Small intestine (tissue), 7 donors: Measurements from ENCODE around the gene KRT20. TPM values are rescaled to one million over a fixed set of nuclear protein-coding genes. Genes with fewer than 3 reads are reported as not detected.

Experiments used
- DNase-seq, 2 donors: peaks; one replicate each; pipeline versions ENCODE4 v3.0.0 to v3.0.0-alpha.2; 2013
- FAIRE-seq: peaks from 2 replicates; lab custom pipeline; 2012; peaks lifted over from hg19 to GRCh38; lab: Jason Lieb, UNC
- H3K27ac ChIP-seq, 3 donors: one replicate each; pipeline ENCODE4 v1.5.1; 2013; ENCODE audit warnings: low read length in 2 of 3, mild to moderate bottlenecking in 2 of 3, control low read depth in 1 of 3, inconsistent platforms in 1 of 3, low read depth in 1 of 3, moderate library complexity in 1 of 3
- H3K27me3 ChIP-seq, 3 donors: one replicate each; pipeline ENCODE4 v1.6.1; 2013; ENCODE audit warnings: low read length in 3 of 3, inconsistent platforms in 1 of 3; ENCODE audit not compliant: control insufficient read depth in 3 of 3, insufficient read depth in 3 of 3
- H3K36me3 ChIP-seq, 3 donors: one replicate each; pipeline ENCODE4 v1.6.1; 2013; ENCODE audit warnings: low read length in 3 of 3, inconsistent platforms in 1 of 3, low read depth in 1 of 3, mild to moderate bottlenecking in 1 of 3, moderate library complexity in 1 of 3; ENCODE audit not compliant: control insufficient read depth in 3 of 3, insufficient read depth in 2 of 3
- H3K4me1 ChIP-seq, 3 donors: one replicate each; pipeline ENCODE4 v1.6.1; 2013; ENCODE audit warnings: low read length in 2 of 3, inconsistent platforms in 1 of 3, low read depth in 1 of 3, mild to moderate bottlenecking in 1 of 3, moderate library complexity in 1 of 3; ENCODE audit not compliant: control insufficient read depth in 3 of 3, insufficient read depth in 2 of 3
- H3K4me3 ChIP-seq, 3 donors: one replicate each; pipeline ENCODE4 v1.5.1; 2013; ENCODE audit warnings: low read length in 3 of 3, control low read depth in 1 of 3, inconsistent platforms in 1 of 3, low read depth in 1 of 3, mild to moderate bottlenecking in 1 of 3, moderate library complexity in 1 of 3
- H3K9me3 ChIP-seq, 2 donors: one replicate each; pipeline ENCODE4 v1.6.1; 2013; ENCODE audit warnings: low read depth in 1 of 2, low read length in 1 of 2; ENCODE audit not compliant: control insufficient read depth in 2 of 2, insufficient read depth in 1 of 2
- WGBS, 3 donors: extraction: QIAGEN DNeasy Blood & Tissue Kit; methylation state at CpG; one replicate each; pipeline ENCODE4 v1.1.7; 2013; 5-methylcytosine and 5-hydroxymethylcytosine counted together
- polyA plus RNA-seq, 4 donors: library from polyadenylated mRNA; stranded (reverse) in 3 of 4; unstranded in 1 of 4; fragments of 200-250 nt in 3 of 4; fragments of 120-200 nt in 1 of 4; gene quantifications; one replicate each; pipeline versions ENCODE4 v1.2.1 to v1.2.3, GENCODE V29; 2013
- donor health status: healthy with polysubstance abuse.
- donor health status: control.
- donor health status: control.
- donor health status: Bipolar disorder and iron deficiency.
- donor health status: healthy.

The KRT20 gene
- polyA plus RNA-seq, 4 donors: 66.8 to 1,534 (median 545) TPM

DNA sequence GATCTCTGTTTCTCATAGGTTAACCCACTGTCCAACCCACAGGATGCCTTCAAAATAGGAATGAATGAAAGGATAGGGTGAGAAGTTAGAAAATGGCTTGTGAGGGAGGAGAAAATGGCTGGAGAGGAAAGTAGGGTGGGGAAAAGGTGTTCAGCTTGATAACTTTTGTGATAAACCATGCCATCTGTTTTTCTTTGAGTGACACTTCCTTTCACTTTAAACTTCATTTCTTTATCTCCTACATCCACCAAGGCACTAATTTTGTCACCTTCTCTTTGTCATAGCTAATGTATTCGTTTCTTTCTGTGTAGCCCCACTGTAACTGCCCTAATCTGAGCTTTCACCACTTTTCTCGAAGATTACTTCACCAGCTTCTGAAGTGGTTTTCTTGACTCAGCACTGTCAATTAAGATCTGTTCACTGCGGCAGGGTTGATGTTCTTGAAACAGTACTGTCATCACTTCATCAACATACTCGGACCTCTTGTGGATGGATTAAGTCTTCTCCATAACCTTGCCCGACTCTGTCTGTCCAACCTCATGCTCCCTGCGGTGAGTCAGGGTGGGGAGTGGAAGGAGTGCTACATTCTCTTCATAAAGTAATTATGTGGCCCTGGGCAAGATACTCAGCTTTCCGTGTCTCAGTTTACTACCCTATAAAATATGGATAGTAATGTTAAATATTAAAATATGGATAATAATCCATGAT, 57.1 kb downstream of the KRT20 start:
- Histone ChIP-seq H3K9me3 (no peaks in the 10 kb centered on the region), H3K27me3 (no peaks in the 10 kb centered on the region), H3K4me3 (no peak overlapping the region), H3K27ac (no peak overlapping the region), H3K4me1 (no peaks in the 10 kb centered on the region), H3K36me3 (no peaks in the 10 kb centered on the region)
- DNase-seq (no peak), FAIRE-seq (no peak)
- WGBS, 3 donors: 71 to 83% (median 77%) methylated on average over 7 of the region's 7 CpGs

Other genes starting within 250 kb of the KRT20 start
- 100 to 1,000 TPM in 1 of 4 donors, 10 to 100 TPM in 3; 75.4 to 116 (median 85.5) TPM for gene SMARCE1, start 237.4 kb downstream of the KRT20 start, polyA plus RNA-seq
- 1 to 10 TPM; 1.2 to 5.1 (median 2.9) TPM for gene KRT222, start 220.1 kb downstream of the KRT20 start, polyA plus RNA-seq
- gene KRT24, start 181.5 kb downstream of the KRT20 start, polyA plus RNA-seq: under 1 TPM in 1 of 4 donors, not detected in 3; 0.48 TPM
- under 1 TPM in 1 of 4 donors, not detected in 3; 0.04 TPM for gene KRT25, start 129.9 kb downstream of the KRT20 start, polyA plus RNA-seq
- gene KRT26, start 113.0 kb downstream of the KRT20 start, polyA plus RNA-seq: not detected
- gene KRT27, start 102.7 kb downstream of the KRT20 start, polyA plus RNA-seq: under 1 TPM in 1 of 4 donors, not detected in 3; 0.03 TPM
- not detected for gene KRT28, start 85.3 kb downstream of the KRT20 start, polyA plus RNA-seq
- gene KRT10, start 62.6 kb downstream of the KRT20 start, polyA plus RNA-seq: 10 to 100 TPM; 18.7 to 51.3 (median 36.8) TPM
- 1 to 10 TPM in 2 of 4 donors, under 1 TPM in 2; 0.28 to 9.2 (median 3.1) TPM for gene KRT12, start 18.0 kb downstream of the KRT20 start, polyA plus RNA-seq
- gene KRT23, start 52.4 kb upstream of the KRT20 start, polyA plus RNA-seq: under 1 TPM in 2 of 4 donors, not detected in 2; 0.66 to 0.82 TPM
- under 1 TPM in 2 of 4 donors, not detected in 2; 0.03 to 0.04 TPM for gene KRT39, start 81.7 kb upstream of the KRT20 start, polyA plus RNA-seq
- under 1 TPM in 3 of 4 donors, not detected in 1; 0.10 to 0.45 (median 0.12) TPM for gene KRT40, start 99.1 kb upstream of the KRT20 start, polyA plus RNA-seq
- gene KRTAP3-3, start 108.9 kb upstream of the KRT20 start, polyA plus RNA-seq: not detected
- gene KRTAP3-2, start 114.7 kb upstream of the KRT20 start, polyA plus RNA-seq: not detected
- not detected for gene KRTAP3-1, start 123.9 kb upstream of the KRT20 start, polyA plus RNA-seq
- gene KRTAP1-5, start 142.0 kb upstream of the KRT20 start, polyA plus RNA-seq: under 1 TPM in 1 of 4 donors, not detected in 3; 0.04 TPM
- gene KRTAP1-4, start 145.0 kb upstream of the KRT20 start, polyA plus RNA-seq: not detected
- gene KRTAP1-3, start 149.6 kb upstream of the KRT20 start, polyA plus RNA-seq: not detected
- not detected for gene KRTAP1-1, start 156.2 kb upstream of the KRT20 start, polyA plus RNA-seq
- not detected for gene KRTAP2-1, start 162.1 kb upstream of the KRT20 start, polyA plus RNA-seq
- not detected for gene KRTAP2-2, start 170.0 kb upstream of the KRT20 start, polyA plus RNA-seq
- gene KRTAP2-3, start 174.9 kb upstream of the KRT20 start, polyA plus RNA-seq: not detected
- gene KRTAP2-4, start 180.6 kb upstream of the KRT20 start, polyA plus RNA-seq: not detected
- not detected for gene KRTAP4-7, start 198.9 kb upstream of the KRT20 start, polyA plus RNA-seq
- not detected for gene KRTAP4-8, start 212.9 kb upstream of the KRT20 start, polyA plus RNA-seq
- not detected for gene KRTAP4-16, start 217.0 kb upstream of the KRT20 start, polyA plus RNA-seq
- gene KRTAP4-9, start 220.1 kb upstream of the KRT20 start, polyA plus RNA-seq: not detected
- not detected for gene KRTAP4-11, start 233.1 kb upstream of the KRT20 start, polyA plus RNA-seq
- gene KRTAP4-12, start 238.9 kb upstream of the KRT20 start, polyA plus RNA-seq: not detected